SK-N-MC (cell line): ENCODE measurements around the gene ZFAND4.

ENCODE experiments used
- EZH2 ChIP-seq: fragments of 200-600 bp; sonication (generic); IDR thresholded peaks from one replicate; pipeline ENCODE4 v1.6.1; 2017; ENCODE audit warnings: antibody characterized with exemption
- FOXP2 ChIP-seq: optimal IDR thresholded peaks from 2 replicates; pipeline ENCODE3; 2011; ENCODE audit warnings: mild to moderate bottlenecking, moderate library complexity; ENCODE audit not compliant: insufficient read depth; ENCODE audit errors: extremely low read length, control extremely low read depth
- POLR2AphosphoS5 ChIP-seq: IDR thresholded peaks from 2 replicates; pipeline ENCODE4 v1.6.1; 2012; ENCODE audit warnings: mild to moderate bottlenecking, low read depth, low read length, borderline replicate concordance

GRCh38 chr10:45627412-45628048 lies 45.0 kb downstream of the ZFAND4 start:
- TF ChIP-seq POLR2AphosphoS5 (no peak), EZH2 (no peak), FOXP2 (no peak)
